Psoas muscle (tissue), 8 donors: ENCODE data around the gene PTCH2. TPM values are rescaled to one million over a fixed set of nuclear protein-coding genes. Genes with fewer than 3 reads are reported as not detected.

Experiments
- ATAC-seq, 4 donors: fragments of 200-7000 bp; cut with Tn5 transposase; one replicate each; pipeline ENCODE4 v1.9.1; 2020; ENCODE audit warnings: moderate library complexity in 3 of 4, mild to moderate bottlenecking in 2 of 4
- DNase-seq, 2 donors: peaks; one replicate each; pipeline ENCODE4 v3.0.0-alpha.2; 2020
- H3K27ac ChIP-seq: fragments of 200-600 bp; one replicate; pipeline ENCODE4 v1.8.0; 2022
- H3K27me3 ChIP-seq, 3 donors: fragments of 200-600 bp in 1 of 3; one replicate each; pipeline versions ENCODE4 v1.6.1 to v1.8.0; 2013 to 2022; ENCODE audit warnings: low read length in 2 of 3, mild to moderate bottlenecking in 2 of 3, moderate library complexity in 1 of 3; ENCODE audit not compliant: insufficient read depth in 3 of 3
- H3K36me3 ChIP-seq, 2 donors: fragments of 200-600 bp in 1 of 2; one replicate each; pipeline versions ENCODE4 v1.6.1 to v1.8.0; 2013 to 2022; ENCODE audit warnings: low read depth in 1 of 2, mild to moderate bottlenecking in 1 of 2, moderate library complexity in 1 of 2; ENCODE audit not compliant: insufficient read depth in 1 of 2
- H3K4me1 ChIP-seq: fragments of 200-600 bp; one replicate; pipeline ENCODE4 v1.8.0; 2022
- H3K4me3 ChIP-seq: fragments of 200-600 bp; one replicate; pipeline ENCODE4 v1.8.0; 2022; ENCODE audit warnings: mild to moderate bottlenecking
- H3K9me3 ChIP-seq: fragments of 200-600 bp; one replicate; pipeline ENCODE4 v1.8.0; 2022
- CTCF ChIP-seq: fragments of 200-600 bp; IDR thresholded peaks from one replicate; pipeline ENCODE4 v1.8.0; 2022; ENCODE audit warnings: antibody characterized with exemption
- WGBS, 3 donors: extraction: QIAGEN DNeasy Blood & Tissue Kit; methylation state at CpG; one replicate each; pipeline versions ENCODE4 v1.1.6 to v1.1.7; 2013; 5-methylcytosine and 5-hydroxymethylcytosine counted together
- intact Hi-C, 2 donors: fragments of 100-400 bp; cut with DNase I; formaldehyde crosslinking; loops; one replicate each; pipeline versions ENCODE4 v1.11.0 to v1.14.2; 2022
- polyA plus RNA-seq, 3 donors: library from polyadenylated mRNA; stranded (reverse); fragments of 200-250 nt; gene quantifications; one replicate each; pipeline ENCODE4 v1.2.3, GENCODE V29; 2013
- total RNA-seq, 4 donors: library from RNA; stranded (reverse); fragmentation: NEBNext Ultra II Directional in 2 of 4; extraction: Animal tissue kit (Norgen Biotek cat#: 25700) in 2 of 4; gene quantifications; one replicate each; pipeline versions ENCODE4 v1.2.1 to v1.2.4, GENCODE V29; 2021 to 2023
- donor health status: healthy with polysubstance abuse.
- donor health status: DM: no; HTN: no; CAD: no; lungs with moderate emphysema.
- donor health status: Bipolar disorder and iron deficiency.
- donor health status: healthy.
- donor health status: DM: yes; HTN: yes; CAD: no.
- donor health status: DM: no; HTN: no; CAD: no.
- donor health status: DM: no; HTN: no; CAD: no.
- donor health status: DM: yes; HTN: yes; CAD: no.

Gene PTCH2
- total and polyA plus RNA-seq, 7 donors, result 0.12 to 1.0 (median 0.35) TPM

GRCh38 chr1:44775078-44775929, 67.7 kb downstream of the PTCH2 start, which contains the start of gene RPS8:
TSS of gene RPS8 (plus strand) at chr1:44775540. CDS start at chr1:44775597, 57 bp downstream.
- peaks cover 10% of the 10 kb centered on the region for H3K4me1 ChIP-seq
- ATAC-seq (peak; percentile 89 to 91 (median 90)), DNase-seq (peak; percentile 92 to 95)
- no peaks in the 10 kb centered on the region for H3K27me3 ChIP-seq
- intact Hi-C loops, result loop anchor here in 1 of 2 donors (2.0 kb wide), 1 partner anchor 43 kb away; no protein-coding TSS in a partner anchor
- TF ChIP-seq CTCF, result no peak
- H3K4me3 ChIP-seq, result peak within 1 kb of the TSS; percentile 98
- 0 to 1% (median 0%) methylated on average over 65 of the region's 65 CpGs for WGBS, 3 donors
- no peaks in the 10 kb centered on the region for H3K9me3 ChIP-seq
- peak within 1 kb of the TSS; percentile 98 for H3K27ac ChIP-seq
- H3K36me3 ChIP-seq, result peaks cover 9 to 41% of the 10 kb centered on the region in 2 donors

Other genes with a start within 250 kb of the PTCH2 start
- 1 to 10 TPM; 3.9 to 7.7 (median 6.3) TPM for gene TMEM53, start 168.8 kb downstream of the PTCH2 start, total RNA-seq
- 1 to 10 TPM; 2.4 to 6.2 (median 4.2) TPM for gene TMEM53, start 168.8 kb downstream of the PTCH2 start, polyA plus RNA-seq
- under 1 TPM in 3 of 4 donors, not detected in 1; 0.59 to 0.82 (median 0.64) TPM for gene ARMH1, start 168.5 kb downstream of the PTCH2 start, total RNA-seq
- gene ARMH1, start 168.5 kb downstream of the PTCH2 start, polyA plus RNA-seq, result under 1 TPM; 0.08 to 0.74 (median 0.26) TPM
- not detected for gene RNU5D-1, start 112.1 kb downstream of the PTCH2 start, total RNA-seq
- not detected for gene RNU5D-1, start 112.1 kb downstream of the PTCH2 start, polyA plus RNA-seq
- under 1 TPM; 0.26 to 0.97 (median 0.59) TPM for gene KIF2C, start 103.4 kb downstream of the PTCH2 start, total RNA-seq
- 1 to 10 TPM in 1 of 3 donors, under 1 TPM in 2; 0.23 to 1.2 (median 0.27) TPM for gene KIF2C, start 103.4 kb downstream of the PTCH2 start, polyA plus RNA-seq
- gene RPS8, start 67.7 kb downstream of the PTCH2 start, total RNA-seq, result 1,000 to 10,000 TPM in 2 of 4 donors, 100 to 1,000 TPM in 2; 935 to 1,269 (median 1,066) TPM
- gene RPS8, start 67.7 kb downstream of the PTCH2 start, polyA plus RNA-seq, result 1,000 to 10,000 TPM; 1,193 to 2,158 (median 1,436) TPM
- gene BEST4, start 55.1 kb downstream of the PTCH2 start, total RNA-seq, result not detected
- gene BEST4, start 55.1 kb downstream of the PTCH2 start, polyA plus RNA-seq, result under 1 TPM in 1 of 3 donors, not detected in 2; 0.08 TPM
- gene PLK3, start 42.9 kb downstream of the PTCH2 start, total RNA-seq, result 1 to 10 TPM; 3.7 to 7.1 (median 4.7) TPM
- gene PLK3, start 42.9 kb downstream of the PTCH2 start, polyA plus RNA-seq, result 1 to 10 TPM; 3.0 to 8.3 (median 3.5) TPM
- gene DYNLT4, start 35.9 kb downstream of the PTCH2 start, total RNA-seq, result under 1 TPM in 2 of 4 donors, not detected in 2; 0.32 to 0.59 TPM
- under 1 TPM; 0.06 to 0.42 (median 0.11) TPM for gene DYNLT4, start 35.9 kb downstream of the PTCH2 start, polyA plus RNA-seq
- 1 to 10 TPM in 3 of 4 donors, under 1 TPM in 1; 0.76 to 1.8 (median 1.3) TPM for gene BTBD19, start 34.7 kb downstream of the PTCH2 start, total RNA-seq
- gene BTBD19, start 34.7 kb downstream of the PTCH2 start, polyA plus RNA-seq, result 1 to 10 TPM in 2 of 3 donors, under 1 TPM in 1; 0.35 to 1.4 (median 1.2) TPM
- 10 to 100 TPM; 40.3 to 52.3 (median 45.3) TPM for gene EIF2B3, start 143.3 kb upstream of the PTCH2 start, total RNA-seq
- 10 to 100 TPM; 36.9 to 52.7 (median 43.3) TPM for gene EIF2B3, start 143.3 kb upstream of the PTCH2 start, polyA plus RNA-seq
- gene HECTD3, start 168.1 kb upstream of the PTCH2 start, total RNA-seq, result 10 to 100 TPM; 34.0 to 55.3 (median 43.9) TPM
- 10 to 100 TPM; 35.1 to 42.2 (median 36.3) TPM for gene HECTD3, start 168.1 kb upstream of the PTCH2 start, polyA plus RNA-seq
- gene UROD, start 169.0 kb upstream of the PTCH2 start, total RNA-seq, result 10 to 100 TPM; 50.4 to 79.6 (median 66.6) TPM
- gene UROD, start 169.0 kb upstream of the PTCH2 start, polyA plus RNA-seq, result 10 to 100 TPM; 51.2 to 77.6 (median 57.2) TPM